HepG2 (cell line): ENCODE data around the gene THADA. TPM values are rescaled to one million over a fixed set of nuclear protein-coding genes. Genes with fewer than 3 reads are reported as not detected.
A peak's percentile ranks its signal among the peaks of the same experiment; 100 is the strongest.

Source experiments
- AGO2 ChIP-seq: fragments of 200-400 bp; formaldehyde crosslinking; optimal IDR thresholded peaks from 2 replicates; pipeline ENCODE3; 2017; ENCODE audit warnings: mild to moderate bottlenecking, low read depth, low read length, moderate library complexity
- DNMT1 ChIP-seq: sonication (generic); formaldehyde crosslinking; IDR thresholded peaks from 2 replicates; pipeline ENCODE4 v1.5.1; 2020; ENCODE audit warnings: mild to moderate bottlenecking, missing genetic modification reagents
- HES4 ChIP-seq: sonication (generic); formaldehyde crosslinking; IDR thresholded peaks from 2 replicates; pipeline ENCODE4 v1.9.0; 2021; ENCODE audit warnings: mild to moderate bottlenecking, missing genetic modification reagents, borderline replicate concordance
- KAT7 ChIP-seq: IDR thresholded peaks from 2 replicates; pipeline ENCODE4 v1.6.1; 2018; ENCODE audit warnings: borderline replicate concordance, missing compliant biosample characterization
- NR2C2 ChIP-seq: sonication (generic); formaldehyde crosslinking; IDR thresholded peaks from 2 replicates; pipeline ENCODE4 v1.4.0; 2020; ENCODE audit warnings: missing genetic modification reagents, mild to moderate bottlenecking, moderate library complexity, borderline replicate concordance
- PHF21A ChIP-seq: sonication (generic); formaldehyde crosslinking; IDR thresholded peaks from 2 replicates; pipeline ENCODE4 v1.5.0; 2020; ENCODE audit warnings: mild to moderate bottlenecking, missing genetic modification reagents
- REXO4 ChIP-seq: sonication (generic); formaldehyde crosslinking; IDR thresholded peaks from 2 replicates; pipeline ENCODE4 v1.8.0; 2022; ENCODE audit warnings: missing genetic modification reagents, mild to moderate bottlenecking, borderline replicate concordance
- SMAD9 ChIP-seq: sonication (generic); formaldehyde crosslinking; IDR thresholded peaks from 2 replicates; pipeline ENCODE4 v1.5.1; 2020; ENCODE audit warnings: mild to moderate bottlenecking, missing genetic modification reagents
- ZBTB42 ChIP-seq: sonication (generic); formaldehyde crosslinking; IDR thresholded peaks from 2 replicates; pipeline ENCODE4 v1.5.0; 2020; ENCODE audit warnings: mild to moderate bottlenecking, missing genetic modification reagents
- ZNF292 ChIP-seq: sonication (generic); formaldehyde crosslinking; IDR thresholded peaks from 2 replicates; pipeline ENCODE4 v1.8.1; 2022; ENCODE audit warnings: mild to moderate bottlenecking, low read depth, missing genetic modification reagents, borderline replicate concordance
- ZNF549 ChIP-seq: sonication (generic); formaldehyde crosslinking; IDR thresholded peaks from 2 replicates; pipeline ENCODE4 v1.5.0; 2020; ENCODE audit warnings: missing genetic modification reagents
- ZNF660 ChIP-seq: sonication (generic); formaldehyde crosslinking; IDR thresholded peaks from 2 replicates; pipeline ENCODE4 v1.5.1; 2020; ENCODE audit warnings: mild to moderate bottlenecking, low read depth, missing genetic modification reagents, borderline replicate concordance
- polyA plus RNA-seq, 8 experiments: library from polyadenylated mRNA; depleted of rRNA in 3 of 8; stranded (reverse) in 7 of 8; unstranded in 1 of 8; fragments of >200 nt; fragmentation: Illumina TruSeq in 4 of 8; extraction: Trizol in 4 of 8; gene quantifications; 2 replicates each; pipeline versions ENCODE4 v1.2.1 to v1.2.3, GENCODE V29; 2011 to 2016; ENCODE audit warnings: low read depth in 4 of 8, missing spikeins in 1 of 8, mixed read lengths in 1 of 8; ENCODE audit not compliant: insufficient read depth in 1 of 8
- total RNA-seq, 5 experiments: library from RNA; depleted of rRNA; stranded (reverse); fragments of >200 nt; fragmentation: Illumina TruSeq; extraction: Trizol; gene quantifications; 2 replicates each; pipeline ENCODE4 v1.2.3, GENCODE V29; 2016; ENCODE audit warnings: low read depth in 1 of 5
- TF ChIP-seq, protein P1 (sequence below): sonication (generic); formaldehyde crosslinking; IDR thresholded peaks from 2 replicates; pipeline ENCODE4 v1.4.0; 2020; ENCODE audit warnings: missing genetic modification reagents, borderline replicate concordance
- TF ChIP-seq, protein P2 (sequence below): IDR thresholded peaks from 2 replicates; pipeline ENCODE4 v1.4.0; 2020; ENCODE audit warnings: mild to moderate bottlenecking, missing genetic modification reagents
- TF ChIP-seq, protein P3 (sequence below): sonication (generic); formaldehyde crosslinking; IDR thresholded peaks from 2 replicates; pipeline ENCODE4 v1.4.0; 2020; ENCODE audit warnings: missing genetic modification reagents
- TF ChIP-seq, protein P4 (sequence below): IDR thresholded peaks from 2 replicates; pipeline ENCODE4 v1.6.1; 2016; ENCODE audit warnings: low read depth, missing genetic modification reagents, missing compliant biosample characterization
- TF ChIP-seq, protein P5 (sequence below): sonication (generic); formaldehyde crosslinking; IDR thresholded peaks from 2 replicates; pipeline ENCODE4 v1.8.0; 2022; ENCODE audit warnings: missing genetic modification reagents, mild to moderate bottlenecking, borderline replicate concordance

Gene THADA
- total and polyA plus RNA-seq, 2 of the 13 experiments (the other 11 are each of a cell fraction or from before 2014, with no cell fraction given) = 12.7 to 21.7 TPM

DNA sequence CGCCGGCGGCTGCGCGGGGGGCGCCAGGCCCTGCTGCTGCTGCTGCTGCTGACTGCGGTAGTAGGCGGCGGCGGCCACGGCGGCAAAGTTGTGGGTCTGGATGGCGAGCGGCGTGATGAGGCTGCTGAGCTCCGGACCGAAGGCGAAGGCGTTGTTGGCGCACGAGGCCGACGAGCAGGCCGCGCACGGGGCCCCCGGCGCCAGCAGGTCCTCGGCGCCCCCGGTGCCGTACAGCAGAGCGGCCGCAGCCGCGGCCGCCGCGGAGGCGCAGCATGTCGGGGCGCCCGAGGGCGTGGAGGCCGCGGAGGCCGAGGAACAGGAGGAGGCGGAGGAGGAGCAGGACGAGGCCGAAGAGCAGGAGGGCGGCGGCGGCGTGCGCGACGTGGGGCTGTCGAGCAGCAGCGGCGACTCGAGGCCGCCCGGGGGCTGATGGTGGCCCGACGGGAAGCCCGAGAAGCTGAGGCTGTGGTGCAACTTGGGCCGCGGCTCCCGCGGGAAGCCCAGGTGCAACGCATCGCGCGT is 371.2 kb downstream of the THADA start (continued):
- TF ChIP-seq, protein P1, sequence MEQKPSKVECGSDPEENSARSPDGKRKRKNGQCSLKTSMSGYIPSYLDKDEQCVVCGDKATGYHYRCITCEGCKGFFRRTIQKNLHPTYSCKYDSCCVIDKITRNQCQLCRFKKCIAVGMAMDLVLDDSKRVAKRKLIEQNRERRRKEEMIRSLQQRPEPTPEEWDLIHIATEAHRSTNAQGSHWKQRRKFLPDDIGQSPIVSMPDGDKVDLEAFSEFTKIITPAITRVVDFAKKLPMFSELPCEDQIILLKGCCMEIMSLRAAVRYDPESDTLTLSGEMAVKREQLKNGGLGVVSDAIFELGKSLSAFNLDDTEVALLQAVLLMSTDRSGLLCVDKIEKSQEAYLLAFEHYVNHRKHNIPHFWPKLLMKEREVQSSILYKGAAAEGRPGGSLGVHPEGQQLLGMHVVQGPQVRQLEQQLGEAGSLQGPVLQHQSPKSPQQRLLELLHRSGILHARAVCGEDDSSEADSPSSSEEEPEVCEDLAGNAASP (CRISPR knock-in tag) = no peak
- TF ChIP-seq REXO4 (CRISPR knock-in tag) (0 out of 2 replicates have a peak, but pooled peaks have one; percentile 5), DNMT1 (CRISPR knock-in tag) (no peak), ZNF549 (CRISPR knock-in tag) (no peak), AGO2 (peak; percentile 60), NR2C2 (CRISPR knock-in tag) (0 out of 2 replicates have a peak, but pooled peaks have one; percentile 25), HES4 (CRISPR knock-in tag) (peak; percentile 26; the same call in 1 of the 2 replicates), SMAD9 (CRISPR knock-in tag) (no peak), ZNF660 (CRISPR knock-in tag) (no peak), ZBTB42 (CRISPR knock-in tag) (no peak), PHF21A (CRISPR knock-in tag) (no peak), KAT7 (CRISPR knock-in tag) (0 out of 2 replicates have a peak, but pooled peaks have one; percentile 6), ZNF292 (CRISPR knock-in tag) (no peak)
- TF ChIP-seq, protein P2, sequence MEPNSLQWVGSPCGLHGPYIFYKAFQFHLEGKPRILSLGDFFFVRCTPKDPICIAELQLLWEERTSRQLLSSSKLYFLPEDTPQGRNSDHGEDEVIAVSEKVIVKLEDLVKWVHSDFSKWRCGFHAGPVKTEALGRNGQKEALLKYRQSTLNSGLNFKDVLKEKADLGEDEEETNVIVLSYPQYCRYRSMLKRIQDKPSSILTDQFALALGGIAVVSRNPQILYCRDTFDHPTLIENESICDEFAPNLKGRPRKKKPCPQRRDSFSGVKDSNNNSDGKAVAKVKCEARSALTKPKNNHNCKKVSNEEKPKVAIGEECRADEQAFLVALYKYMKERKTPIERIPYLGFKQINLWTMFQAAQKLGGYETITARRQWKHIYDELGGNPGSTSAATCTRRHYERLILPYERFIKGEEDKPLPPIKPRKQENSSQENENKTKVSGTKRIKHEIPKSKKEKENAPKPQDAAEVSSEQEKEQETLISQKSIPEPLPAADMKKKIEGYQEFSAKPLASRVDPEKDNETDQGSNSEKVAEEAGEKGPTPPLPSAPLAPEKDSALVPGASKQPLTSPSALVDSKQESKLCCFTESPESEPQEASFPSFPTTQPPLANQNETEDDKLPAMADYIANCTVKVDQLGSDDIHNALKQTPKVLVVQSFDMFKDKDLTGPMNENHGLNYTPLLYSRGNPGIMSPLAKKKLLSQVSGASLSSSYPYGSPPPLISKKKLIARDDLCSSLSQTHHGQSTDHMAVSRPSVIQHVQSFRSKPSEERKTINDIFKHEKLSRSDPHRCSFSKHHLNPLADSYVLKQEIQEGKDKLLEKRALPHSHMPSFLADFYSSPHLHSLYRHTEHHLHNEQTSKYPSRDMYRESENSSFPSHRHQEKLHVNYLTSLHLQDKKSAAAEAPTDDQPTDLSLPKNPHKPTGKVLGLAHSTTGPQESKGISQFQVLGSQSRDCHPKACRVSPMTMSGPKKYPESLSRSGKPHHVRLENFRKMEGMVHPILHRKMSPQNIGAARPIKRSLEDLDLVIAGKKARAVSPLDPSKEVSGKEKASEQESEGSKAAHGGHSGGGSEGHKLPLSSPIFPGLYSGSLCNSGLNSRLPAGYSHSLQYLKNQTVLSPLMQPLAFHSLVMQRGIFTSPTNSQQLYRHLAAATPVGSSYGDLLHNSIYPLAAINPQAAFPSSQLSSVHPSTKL = no peak
- TF ChIP-seq, protein P3, sequence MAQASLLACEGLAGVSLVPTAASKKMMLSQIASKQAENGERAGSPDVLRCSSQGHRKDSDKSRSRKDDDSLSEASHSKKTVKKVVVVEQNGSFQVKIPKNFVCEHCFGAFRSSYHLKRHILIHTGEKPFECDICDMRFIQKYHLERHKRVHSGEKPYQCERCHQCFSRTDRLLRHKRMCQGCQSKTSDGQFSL (CRISPR knock-in tag) = no peak
- TF ChIP-seq, protein P4, sequence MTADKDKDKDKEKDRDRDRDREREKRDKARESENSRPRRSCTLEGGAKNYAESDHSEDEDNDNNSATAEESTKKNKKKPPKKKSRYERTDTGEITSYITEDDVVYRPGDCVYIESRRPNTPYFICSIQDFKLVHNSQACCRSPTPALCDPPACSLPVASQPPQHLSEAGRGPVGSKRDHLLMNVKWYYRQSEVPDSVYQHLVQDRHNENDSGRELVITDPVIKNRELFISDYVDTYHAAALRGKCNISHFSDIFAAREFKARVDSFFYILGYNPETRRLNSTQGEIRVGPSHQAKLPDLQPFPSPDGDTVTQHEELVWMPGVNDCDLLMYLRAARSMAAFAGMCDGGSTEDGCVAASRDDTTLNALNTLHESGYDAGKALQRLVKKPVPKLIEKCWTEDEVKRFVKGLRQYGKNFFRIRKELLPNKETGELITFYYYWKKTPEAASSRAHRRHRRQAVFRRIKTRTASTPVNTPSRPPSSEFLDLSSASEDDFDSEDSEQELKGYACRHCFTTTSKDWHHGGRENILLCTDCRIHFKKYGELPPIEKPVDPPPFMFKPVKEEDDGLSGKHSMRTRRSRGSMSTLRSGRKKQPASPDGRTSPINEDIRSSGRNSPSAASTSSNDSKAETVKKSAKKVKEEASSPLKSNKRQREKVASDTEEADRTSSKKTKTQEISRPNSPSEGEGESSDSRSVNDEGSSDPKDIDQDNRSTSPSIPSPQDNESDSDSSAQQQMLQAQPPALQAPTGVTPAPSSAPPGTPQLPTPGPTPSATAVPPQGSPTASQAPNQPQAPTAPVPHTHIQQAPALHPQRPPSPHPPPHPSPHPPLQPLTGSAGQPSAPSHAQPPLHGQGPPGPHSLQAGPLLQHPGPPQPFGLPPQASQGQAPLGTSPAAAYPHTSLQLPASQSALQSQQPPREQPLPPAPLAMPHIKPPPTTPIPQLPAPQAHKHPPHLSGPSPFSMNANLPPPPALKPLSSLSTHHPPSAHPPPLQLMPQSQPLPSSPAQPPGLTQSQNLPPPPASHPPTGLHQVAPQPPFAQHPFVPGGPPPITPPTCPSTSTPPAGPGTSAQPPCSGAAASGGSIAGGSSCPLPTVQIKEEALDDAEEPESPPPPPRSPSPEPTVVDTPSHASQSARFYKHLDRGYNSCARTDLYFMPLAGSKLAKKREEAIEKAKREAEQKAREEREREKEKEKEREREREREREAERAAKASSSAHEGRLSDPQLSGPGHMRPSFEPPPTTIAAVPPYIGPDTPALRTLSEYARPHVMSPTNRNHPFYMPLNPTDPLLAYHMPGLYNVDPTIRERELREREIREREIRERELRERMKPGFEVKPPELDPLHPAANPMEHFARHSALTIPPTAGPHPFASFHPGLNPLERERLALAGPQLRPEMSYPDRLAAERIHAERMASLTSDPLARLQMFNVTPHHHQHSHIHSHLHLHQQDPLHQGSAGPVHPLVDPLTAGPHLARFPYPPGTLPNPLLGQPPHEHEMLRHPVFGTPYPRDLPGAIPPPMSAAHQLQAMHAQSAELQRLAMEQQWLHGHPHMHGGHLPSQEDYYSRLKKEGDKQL (CRISPR knock-in tag) = no peak
- TF ChIP-seq, protein P5, sequence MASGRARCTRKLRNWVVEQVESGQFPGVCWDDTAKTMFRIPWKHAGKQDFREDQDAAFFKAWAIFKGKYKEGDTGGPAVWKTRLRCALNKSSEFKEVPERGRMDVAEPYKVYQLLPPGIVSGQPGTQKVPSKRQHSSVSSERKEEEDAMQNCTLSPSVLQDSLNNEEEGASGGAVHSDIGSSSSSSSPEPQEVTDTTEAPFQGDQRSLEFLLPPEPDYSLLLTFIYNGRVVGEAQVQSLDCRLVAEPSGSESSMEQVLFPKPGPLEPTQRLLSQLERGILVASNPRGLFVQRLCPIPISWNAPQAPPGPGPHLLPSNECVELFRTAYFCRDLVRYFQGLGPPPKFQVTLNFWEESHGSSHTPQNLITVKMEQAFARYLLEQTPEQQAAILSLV (CRISPR knock-in tag) = no peak
